Activated T-helper 1 cell treated with Interleukin-2 at 50 U/mL for 16 hours (primary cell): ENCODE results near the gene CELF2.

Source experiments
- DNase-seq: peaks from one replicate; pipeline ENCODE4 v3.0.0-alpha.2; 2020; ENCODE audit warnings: low read depth

CELF2 gene

DNA sequence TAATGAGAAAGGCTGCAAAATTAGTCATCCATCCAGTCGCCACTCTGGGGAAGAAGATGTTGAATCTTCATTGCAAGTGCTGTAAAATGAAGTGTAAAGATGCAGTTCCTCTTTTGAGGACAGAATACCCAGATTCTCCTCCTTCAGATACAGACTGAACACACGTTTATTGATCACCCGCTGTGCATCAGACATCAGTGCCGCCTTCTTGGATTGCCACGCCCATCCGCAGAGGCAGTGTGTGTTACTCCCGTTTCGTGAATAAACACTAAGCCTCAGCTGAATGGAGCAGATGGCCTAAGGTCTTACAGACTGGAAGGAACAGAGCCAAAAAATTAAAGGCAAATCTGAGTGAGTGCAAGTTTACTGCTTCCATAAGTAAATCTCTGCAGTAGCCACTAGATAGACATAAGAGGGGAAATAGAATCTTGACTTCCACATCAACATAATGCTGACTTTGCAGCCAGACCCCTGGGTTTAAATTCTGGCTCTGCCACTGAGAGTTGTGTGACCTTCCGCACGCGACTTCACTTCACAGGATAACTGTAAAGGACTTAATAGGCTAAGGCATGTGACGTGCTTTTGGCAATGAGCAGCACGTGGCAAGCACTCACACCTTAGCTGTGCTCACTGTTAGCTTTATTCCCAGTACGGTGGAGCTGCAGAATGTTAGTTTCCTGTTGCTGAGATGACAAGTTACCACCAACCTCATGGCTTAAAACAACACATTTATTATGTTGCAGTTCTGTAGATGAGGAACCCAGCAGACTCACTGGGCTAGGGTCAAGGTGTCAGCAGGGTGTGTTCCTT is 285.9 kb downstream of the CELF2 start:
- no peak for DNase-seq

DNA sequence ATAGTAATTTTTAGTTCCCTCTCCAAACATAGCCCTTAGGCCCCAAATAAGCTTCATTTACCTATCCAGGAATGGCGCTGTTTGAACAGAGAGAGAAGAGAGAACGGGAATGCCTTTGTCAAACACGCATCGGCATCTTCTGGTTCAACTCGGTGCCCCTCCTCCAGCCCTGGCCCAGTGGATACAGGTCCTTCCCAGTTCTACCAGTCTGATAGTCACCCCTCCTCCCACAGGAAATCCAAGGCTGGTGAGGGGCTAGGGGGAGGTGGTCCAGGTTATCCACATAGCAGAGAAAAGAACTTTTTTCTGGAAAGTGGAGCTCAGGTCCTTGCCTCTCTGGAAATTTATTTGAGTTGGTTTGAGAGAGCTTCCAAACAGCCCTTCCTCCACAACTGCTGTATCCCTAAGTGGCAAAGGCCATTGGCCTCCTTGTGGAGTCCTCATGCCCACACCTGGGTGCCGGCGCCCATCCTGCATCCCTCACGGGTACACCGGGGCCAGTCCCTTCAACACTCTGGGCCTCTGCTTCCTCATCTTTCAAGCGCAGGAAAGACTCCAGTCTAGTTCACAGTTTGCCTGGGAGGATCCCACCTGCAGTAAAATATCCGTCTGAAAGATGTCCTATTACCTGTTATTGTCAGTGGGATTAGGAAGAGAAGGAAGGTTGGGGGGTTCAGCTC is 287.4 kb downstream of the CELF2 start:
- no peak for DNase-seq

DNA sequence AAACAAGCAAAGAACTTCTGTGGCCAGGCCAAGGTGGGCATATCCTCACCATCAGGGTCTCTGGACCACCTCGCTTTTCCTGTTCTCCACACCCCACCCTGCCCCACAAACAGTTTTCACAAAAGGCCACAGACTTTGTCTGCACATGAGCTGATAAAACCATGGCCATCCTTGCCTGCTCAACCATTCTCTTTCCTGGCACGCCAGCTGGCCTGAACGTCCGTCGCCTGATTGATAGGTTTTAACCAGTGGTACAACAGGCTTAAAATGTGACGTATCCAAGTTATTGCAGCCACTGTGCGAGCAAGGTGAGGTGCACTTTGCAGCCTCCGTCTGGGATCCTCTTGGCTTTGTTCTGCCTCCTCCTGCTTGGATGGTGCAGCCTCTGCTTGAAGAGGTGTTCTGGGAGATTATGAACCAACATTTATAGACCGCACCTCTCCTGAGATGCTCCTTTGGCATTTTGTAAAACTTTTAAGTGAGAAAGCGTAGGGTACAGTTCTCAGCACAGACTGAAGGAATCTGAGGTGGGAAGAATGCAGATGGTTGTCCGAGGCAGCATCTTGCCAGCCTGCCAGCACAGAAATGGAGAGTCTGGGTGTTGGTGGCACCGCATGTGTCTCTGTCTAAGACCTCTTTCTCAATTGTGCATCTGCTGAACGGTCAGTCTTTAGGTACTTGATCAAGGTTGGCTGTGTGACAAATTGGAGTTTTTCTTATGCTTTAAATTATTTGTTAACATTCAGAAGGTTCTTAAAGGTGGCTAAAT is 288.3 kb downstream of the CELF2 start:
- DNase-seq, result no peak

DNA sequence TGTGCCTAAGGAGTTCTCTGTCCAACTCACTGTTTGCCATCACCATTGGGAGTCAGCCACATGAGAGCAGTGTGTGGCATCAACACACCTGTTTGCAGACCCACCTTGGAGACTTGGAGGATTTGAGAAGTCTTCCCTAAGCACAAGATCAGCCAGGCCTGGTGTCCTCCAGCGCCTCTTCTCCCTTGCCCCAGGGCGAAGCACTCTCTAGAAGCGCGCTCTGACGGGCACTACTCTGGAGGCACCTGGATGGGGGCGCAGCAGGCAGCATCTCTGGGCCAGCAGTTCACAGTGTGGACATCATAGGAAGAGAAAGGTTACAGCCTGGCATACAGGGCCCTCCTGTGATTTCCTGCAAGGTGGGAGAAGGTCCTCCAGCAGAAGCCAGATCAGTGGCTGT is 289.3 kb downstream of the CELF2 start:
- DNase-seq, result no peak

DNA sequence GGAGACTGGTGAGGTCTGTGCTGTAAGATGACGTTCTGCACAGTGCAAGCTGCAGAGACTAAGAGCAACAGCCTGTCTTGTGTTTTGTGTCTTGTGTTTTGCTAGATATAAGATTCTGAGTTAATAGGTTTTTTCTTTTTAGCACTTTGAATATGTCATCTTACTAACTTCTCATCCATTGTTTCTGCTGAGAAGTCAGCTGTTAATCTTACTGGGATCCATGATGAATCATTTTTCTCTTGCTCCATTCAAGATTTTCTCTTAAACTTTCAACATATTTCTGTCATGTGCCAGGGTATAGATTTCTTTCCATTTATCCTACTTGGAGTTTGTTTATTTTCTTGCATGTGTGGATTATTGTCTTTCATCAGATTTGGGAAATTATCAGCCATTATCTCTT is 290.3 kb downstream of the CELF2 start:
- no peak for DNase-seq

DNA sequence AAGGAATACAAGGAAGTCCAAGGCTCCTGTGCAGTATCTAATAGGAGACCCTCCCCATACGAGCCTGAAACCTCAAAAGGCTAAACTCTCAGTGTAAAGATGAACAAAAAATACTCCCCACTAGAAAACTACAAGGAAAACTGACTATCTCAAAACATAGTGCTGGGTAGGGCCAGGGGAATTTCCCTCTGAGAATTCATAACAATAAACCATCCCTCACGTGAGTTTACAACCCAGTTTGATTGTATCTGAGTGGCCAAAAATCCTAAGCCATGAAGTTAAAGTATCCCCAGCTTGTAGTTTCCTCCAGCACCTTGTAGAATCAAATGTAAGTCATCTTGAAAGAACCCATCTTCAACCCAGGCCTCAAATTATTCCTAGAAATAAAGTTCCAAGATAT is 293.4 kb downstream of the CELF2 start:
- DNase-seq, result no peak

DNA sequence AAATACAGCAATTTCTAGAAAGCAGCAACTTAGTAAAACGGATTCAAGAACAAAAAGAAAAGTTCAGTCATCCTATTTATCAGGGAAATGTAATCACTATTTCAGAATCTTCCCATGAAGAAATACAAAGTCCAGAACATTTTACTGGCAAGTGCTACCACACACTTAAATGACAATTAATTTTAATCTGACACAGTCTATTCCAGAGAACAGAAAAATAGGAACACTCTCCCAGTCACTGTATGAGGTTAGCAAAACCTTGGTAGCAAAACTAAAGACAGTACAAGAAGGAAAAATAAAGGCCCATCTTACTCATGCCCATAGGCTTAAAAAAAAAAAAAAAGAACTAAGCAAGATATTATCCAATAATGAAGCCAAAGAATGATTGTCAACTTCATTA is 295.8 kb downstream of the CELF2 start:
- no peak for DNase-seq

DNA sequence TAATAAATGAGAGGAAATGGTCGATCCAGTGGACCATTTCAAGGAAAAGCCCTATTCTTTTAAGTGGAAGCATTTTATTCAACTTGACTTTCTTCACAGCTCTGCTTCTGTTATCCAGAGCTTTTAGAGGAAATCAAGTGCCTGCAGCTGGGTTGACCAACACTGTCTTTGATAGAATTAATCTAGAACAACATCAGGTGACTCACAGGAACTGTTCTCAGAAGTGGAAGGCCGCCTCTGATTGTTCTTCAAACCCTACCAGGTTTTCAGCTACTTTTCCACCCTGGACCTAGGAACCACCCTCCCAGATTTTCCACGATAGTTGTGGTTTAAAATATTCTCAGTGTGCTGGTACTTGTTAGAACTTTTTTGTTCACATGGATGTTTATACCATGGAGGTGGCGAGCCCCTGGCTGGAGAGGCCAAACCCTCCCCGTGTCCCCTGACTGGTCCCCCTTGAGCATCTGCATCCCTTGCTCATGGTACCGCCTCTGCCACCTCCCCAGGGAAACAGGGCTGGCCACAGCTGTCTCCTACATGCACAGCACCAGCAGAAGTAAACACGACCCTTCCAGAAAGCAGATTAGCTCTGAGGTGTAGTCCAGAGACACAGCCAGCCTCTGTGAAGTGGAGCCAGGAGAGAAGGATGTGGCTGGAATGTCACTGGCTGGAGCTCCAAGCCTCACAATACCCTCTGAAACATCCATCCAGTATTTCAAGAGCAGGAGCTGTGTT is 300.4 kb downstream of the CELF2 start:
- DNase-seq, result no peak

DNA sequence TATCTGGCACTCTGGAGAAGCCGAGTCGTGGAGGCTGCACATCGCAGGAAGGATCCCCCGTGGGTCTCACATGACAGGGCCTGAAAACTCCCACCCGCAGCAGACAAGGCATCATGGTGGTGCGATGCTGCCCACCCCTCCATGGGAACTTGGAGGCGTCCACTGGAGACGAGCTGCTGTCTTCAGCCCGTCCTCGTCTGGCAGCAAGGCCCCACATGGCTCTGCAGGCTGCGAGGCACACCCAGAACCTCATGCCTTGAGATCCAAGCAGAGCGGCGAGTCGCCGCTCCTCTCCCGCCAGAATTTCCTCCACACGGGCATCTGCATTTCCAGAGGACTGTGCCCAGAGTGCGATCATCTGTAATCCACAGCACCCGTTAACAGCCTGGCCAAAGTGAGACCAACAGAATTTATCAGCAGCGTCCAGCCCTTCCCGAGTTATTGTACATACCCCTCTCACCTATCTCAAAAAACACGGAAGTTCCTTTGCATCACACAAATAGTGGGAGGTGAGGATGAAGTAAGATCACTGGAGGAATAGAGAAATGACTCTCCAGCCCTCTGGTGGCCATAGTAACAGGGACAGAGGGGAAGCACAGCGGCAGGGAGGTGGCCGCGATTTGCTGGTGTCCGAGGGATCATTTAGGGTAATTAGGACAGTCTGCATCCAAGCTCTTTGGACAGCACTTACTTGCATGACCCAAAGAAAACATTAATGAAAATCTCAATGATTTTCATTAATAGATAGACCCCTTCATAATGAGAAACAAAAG is 301.3 kb downstream of the CELF2 start:
- DNase-seq, result no peak

DNA sequence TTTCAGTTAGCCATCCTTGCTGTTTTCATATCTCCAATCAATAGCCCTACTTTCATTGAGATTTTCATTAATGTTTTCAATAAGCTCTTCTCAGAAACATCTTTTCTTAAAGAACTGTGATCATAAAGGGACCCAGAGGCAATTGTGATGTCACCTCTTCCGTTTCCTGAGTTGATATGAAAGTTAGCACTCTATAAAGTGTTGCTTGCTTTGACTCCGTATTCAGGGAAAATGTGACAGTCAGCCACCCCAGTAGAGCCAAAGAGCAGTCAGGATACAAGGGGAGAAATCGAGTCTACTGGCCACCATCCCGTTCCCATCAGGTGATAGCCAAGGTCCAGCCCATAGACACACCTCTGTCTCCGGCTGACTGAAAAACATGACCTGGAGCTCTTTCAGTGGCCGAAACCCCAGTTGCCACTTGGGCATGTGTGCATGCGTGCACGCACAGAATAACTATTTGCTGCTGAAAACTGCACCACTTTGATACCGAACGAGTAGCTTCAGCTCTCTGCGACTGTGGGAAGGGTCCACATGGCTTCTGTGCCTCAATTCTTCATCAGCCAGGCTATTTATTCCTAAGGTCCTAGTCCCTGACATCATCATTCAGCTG is 302.4 kb downstream of the CELF2 start:
- no peak for DNase-seq

DNA sequence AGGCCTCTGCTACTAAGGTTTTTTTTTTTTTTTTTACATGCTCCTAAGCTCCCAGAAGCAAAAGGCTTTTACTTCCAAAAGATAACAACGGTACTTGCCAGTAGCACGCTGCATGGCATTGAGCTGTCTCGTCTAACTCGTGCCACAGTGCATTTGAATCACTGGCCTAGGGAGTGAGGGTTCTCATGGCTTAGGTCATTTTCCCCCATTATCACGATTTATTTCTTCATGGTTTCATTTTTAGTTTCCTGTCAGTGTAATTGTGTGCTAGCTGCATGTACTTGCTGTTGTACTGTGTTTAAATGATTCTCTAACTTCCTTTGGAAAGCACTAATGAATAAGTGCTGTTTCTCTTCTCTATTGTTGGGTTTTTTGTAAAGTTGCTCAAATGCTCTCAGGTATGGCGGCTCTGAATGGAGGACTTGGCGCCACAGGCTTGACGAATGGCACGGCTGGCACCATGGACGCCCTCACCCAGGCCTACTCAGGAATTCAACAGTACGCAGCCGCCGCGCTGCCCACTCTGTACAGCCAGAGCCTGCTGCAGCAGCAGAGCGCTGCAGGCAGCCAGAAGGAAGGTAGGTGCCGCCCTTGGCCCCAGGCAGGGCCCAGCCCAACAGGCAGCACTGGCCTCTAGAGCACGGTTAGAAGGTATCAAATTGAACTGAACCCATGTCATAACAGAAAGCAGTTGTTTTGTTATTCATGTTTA is 303.3 kb downstream of the CELF2 start:
- no peak for DNase-seq

DNA sequence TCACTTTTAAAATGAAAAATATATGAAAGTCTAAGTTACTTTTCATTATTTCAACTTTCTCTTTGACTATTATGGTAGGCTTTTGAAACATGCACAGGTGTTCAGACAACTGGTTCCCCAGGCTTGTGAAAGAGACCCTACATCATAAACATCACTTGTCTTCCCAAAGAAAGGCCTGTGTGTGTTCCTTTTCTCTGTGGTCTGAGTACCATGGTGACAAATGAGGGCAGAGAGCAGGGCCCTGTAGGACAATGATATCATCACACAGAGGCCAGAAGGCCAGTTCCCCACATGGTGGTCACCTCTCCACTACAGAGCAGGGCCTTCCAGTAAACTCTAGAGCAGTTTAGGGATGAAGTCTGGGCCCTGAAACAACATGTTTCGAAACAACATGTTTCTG is 305.0 kb downstream of the CELF2 start:
- DNase-seq, result no peak

DNA sequence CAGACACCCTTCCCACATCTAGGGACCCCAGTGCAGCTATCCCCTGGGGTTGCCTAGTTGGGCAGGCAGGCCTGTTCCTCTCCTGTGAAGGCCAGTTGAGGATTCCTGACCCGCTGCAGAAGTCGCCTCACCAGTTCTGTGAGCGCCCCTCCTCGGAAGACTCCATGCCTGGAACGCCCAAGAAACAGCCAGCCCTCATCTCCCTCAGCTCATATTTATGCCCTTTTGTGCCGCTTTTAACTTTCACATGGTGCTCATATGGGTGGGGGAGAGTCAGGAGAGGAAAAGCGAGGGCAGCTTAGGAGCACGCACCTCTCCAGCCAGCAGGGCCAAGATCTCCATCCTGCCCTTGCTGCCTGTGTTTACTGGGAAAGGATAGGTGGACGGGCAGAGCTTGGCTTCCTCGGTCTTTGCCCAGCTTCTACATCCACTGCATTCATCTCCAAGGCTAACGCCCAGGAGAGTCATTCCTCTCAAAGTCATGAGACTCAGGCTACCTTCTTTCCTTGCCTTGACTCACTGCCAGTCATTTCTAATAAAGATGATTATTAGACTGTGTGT is 307.2 kb downstream of the CELF2 start:
- DNase-seq, result no peak

DNA sequence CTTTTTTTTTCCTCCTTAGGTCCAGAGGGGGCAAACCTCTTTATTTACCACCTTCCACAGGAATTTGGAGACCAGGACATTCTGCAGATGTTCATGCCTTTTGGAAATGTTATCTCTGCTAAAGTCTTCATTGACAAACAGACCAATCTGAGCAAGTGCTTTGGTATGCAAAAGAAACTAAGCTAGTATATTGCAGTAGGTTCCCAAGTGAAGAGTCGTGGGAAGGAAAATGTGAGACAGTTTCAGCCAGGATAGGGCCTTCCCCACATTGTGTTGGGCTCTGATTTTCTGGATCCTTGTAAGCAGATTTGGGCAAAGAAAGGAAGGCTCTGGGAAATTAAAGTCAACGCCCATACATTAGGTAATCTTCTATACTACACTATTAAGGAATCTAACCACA is 308.1 kb downstream of the CELF2 start:
- DNase-seq, result no peak

DNA sequence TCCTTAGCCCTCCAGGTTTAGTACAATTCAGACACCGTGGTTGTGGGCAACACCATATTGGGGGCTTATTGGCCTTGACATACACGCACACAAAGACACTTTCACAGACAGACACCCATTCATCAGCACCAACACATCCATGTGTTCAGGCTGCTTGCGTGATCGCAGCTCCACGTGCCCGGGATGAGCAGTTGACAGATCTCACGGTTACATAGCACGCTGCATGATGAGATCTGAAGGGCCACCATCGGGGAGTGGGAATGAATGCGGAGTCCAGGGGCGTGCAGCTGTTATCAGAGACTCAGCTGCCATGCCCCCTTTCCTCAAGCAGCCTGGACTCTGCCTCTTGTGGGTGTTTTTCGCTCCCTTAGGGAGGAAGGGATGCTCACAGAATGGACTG is 308.6 kb downstream of the CELF2 start:
- no peak for DNase-seq

DNA sequence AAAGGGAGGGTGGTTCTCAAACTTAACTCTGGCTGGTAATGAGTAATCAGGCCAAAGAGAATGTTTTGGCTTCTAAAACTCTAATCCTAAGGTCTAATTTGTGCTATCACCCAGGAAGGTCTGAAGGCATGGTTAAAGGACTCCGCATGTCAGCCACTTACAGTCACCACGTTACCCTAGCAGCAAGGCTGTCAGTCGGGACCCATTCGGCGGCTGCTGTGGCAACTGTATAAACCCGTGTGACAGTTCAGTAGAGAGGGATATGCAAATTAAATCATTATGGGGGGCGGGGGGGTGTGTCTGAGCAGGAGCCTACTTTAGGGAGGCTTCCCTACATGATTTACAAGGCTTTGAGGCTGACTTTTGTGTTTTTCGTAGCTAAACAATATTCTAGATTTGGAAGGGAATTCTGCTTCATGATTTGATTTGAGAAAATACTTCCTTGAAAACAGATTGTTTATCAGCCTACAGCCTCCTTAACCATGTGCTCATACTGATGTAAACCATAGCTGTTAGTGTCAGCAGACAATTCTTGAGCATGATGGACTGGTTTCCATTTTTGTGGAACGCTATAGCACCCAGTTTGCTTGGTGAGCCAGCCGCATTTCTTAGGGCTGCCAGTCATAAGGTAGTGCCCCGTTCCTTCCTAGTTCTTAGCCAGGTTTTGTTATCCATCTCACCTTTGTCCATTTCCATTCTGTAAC is 309.4 kb downstream of the CELF2 start:
- DNase-seq, result no peak

DNA sequence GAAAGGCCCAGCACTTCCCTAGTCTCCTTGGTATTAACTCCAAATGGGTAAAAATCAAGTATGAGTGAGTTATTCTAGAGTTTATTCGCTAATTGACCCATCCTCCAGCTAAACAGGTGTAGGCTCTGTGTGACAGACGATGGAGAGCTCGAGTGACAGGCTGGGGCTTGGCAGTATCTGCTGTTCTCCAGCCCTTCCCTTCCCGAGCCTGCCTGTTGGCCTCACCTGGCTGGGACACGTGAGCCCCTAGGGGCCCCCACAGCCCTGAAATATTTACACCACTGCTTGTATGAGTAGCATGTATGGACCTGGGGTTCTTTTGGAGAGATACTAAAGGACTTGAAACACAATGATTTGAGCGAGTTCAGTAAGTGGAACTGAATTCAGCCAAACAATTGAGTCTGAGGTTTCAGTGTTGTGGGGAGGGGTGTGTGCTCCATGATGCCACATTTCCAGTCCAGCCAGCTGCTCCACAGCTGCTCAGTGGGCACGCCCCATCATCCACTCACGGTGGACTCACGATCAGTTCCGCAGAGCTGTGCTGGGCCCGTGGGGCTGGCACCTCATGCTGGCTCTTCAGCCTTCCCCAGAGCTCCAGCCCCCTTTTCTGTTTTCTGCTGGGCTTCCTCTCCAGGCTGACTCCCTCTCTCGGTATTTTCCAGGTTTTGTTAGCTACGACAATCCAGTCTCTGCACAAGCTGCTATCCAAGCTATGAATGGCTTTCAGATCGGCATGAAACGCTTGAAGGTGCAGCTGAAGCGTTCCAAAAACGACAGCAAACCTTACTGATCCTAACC is 310.8 kb downstream of the CELF2 start:
- DNase-seq, result no peak

DNA sequence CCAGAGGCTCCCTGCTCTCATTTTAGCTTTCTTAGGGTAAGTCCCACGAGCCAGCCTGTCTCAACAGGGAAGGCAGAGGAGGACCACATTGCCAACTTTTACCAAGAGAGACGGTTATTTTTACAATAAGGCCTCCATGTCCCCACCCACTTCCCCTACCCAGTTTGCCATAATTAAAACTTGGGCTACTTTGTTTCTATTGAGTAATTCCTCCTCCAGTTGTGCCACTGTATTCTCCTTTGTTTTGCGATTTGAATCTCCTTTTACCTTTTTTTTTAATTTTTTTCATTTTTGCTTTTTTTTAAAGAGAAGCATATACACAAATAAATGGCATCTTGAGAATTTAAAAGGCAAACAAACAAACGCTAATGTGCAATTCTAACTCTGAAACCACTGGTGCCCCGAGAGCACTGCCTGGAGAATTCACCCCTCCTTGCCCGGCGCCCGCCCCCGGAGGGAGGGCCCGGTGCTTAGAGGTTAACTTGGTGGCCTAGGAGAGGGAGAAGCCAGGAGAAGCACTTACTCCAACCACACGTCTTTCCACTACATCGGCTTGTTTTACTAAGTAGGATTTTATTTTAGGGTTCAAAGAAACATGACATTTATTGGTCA is 311.5 kb downstream of the CELF2 start:
- DNase-seq, result no peak
